Choroid plexus epithelial cell (primary cell): ENCODE results near the gene SEPTIN5.

ENCODE experiments used
- DNase-seq: peaks from one replicate; pipeline ENCODE4 v3.0.0-alpha.2; 2010; ENCODE audit warnings: low read depth
- H3K4me3 ChIP-seq: 2 replicates; pipeline ENCODE4 v1.5.1; 2011; ENCODE audit warnings: low read depth, mild to moderate bottlenecking, control low read depth, low read length, moderate library complexity
- CTCF ChIP-seq: conservative IDR thresholded peaks from 2 replicates; pipeline ENCODE4 v1.5.1; 2011; ENCODE audit warnings: low read depth, mild to moderate bottlenecking, control low read depth, inconsistent platforms, low read length, moderate library complexity

Gene SEPTIN5

GRCh38 chr22:19743081-19743480, 28.8 kb downstream of the SEPTIN5 start:
- no peak for TF ChIP-seq CTCF

GRCh38 chr22:19743651-19744050, 29.3 kb downstream of the SEPTIN5 start:
- DNase-seq, result no peak
- no peak overlapping the region for H3K4me3 ChIP-seq
- TF ChIP-seq CTCF, result no peak

More at GRCh38 chr22:19743081-19743480, 28.8 kb downstream of the SEPTIN5 start:
- H3K4me3 ChIP-seq, result no peak overlapping the region
- no peak for DNase-seq

- no peak overlapping the region for H3K4me3 ChIP-seq
- TF ChIP-seq CTCF, result no peak
- DNase-seq, result no peak
Measured at GRCh38 chr22:19744350-19745006, 30.2 kb downstream of the SEPTIN5 start.

DNA sequence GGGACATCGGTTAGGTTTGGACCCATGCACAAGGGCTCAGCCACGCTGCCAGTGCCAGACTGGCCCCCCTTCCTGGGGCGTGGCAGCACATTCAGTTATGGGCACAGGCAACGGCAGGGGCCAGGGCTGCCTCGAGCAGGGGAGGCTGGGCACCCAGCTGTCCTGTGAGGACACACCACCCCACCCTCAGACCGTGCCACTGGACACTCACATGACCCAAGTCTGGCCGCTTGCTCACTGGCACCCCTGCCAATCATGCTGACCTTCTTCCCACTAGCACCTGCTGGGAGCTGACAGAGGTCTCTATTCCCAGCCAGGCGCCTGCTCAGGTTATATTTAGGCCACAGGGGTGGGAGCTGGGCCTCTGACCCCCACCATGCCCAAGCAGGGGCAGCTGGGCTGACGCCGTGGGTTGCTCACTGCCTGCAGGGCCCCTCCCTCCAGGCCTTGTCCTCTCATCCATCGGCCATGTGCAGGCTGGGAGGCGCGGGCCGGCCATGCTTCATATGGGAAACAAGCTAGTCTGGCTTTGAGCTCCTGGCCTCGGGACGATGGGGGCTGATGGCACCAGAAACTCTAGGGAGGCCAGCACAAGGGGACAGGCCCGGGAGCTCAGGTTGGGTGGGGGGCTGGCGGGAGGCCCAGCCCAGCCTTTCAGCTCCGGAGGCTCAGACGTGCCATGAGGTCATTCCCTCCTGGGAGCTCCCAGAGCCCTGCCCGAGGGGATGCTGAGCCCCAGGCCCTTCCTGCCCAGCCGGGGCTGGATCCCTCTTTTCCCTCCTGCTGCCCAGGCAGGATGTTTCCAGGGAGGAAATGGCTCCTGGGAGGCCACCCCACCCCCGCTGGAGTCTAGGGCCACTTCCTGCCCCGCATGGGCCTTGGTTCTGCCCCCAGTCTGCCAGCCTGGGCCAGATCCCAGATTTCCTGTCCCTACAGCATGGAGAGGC, 31.1 kb downstream of the SEPTIN5 start:
- no peak for TF ChIP-seq CTCF
- H3K4me3 ChIP-seq, result no peak overlapping the region
- no peak for DNase-seq

GRCh38 chr22:19746726-19747125, 32.4 kb downstream of the SEPTIN5 start:
- TF ChIP-seq CTCF, result no peak

GRCh38 chr22:19747551-19747950, 33.2 kb downstream of the SEPTIN5 start:
- no peak for DNase-seq
- TF ChIP-seq CTCF, result no peak
- no peak overlapping the region for H3K4me3 ChIP-seq

More at GRCh38 chr22:19746726-19747125, 32.4 kb downstream of the SEPTIN5 start:
- DNase-seq, result no peak
- H3K4me3 ChIP-seq, result no peak overlapping the region

DNA sequence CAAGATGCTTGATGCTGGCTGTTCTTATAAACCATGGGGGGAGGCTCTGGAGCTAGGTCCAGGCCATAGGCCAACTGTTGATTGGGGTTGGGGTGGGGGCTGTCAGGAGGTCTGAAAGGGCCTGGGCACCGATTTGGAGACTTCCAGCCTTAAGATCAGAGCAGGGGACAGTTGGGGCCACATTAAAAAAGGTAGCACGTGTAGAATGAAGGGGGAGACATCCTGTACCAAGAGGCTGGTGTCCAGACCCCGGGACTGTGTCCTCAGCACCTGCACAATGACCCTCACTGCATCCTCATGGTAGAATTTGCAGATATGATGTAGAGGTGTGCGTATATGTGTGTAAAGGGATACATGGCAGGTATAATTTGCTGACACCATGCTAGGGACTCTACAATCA, 33.8 kb downstream of the SEPTIN5 start:
- no peak for DNase-seq
- no peak overlapping the region for H3K4me3 ChIP-seq
- TF ChIP-seq CTCF, result no peak
